ENCODE results near the gene CISH.
A peak's percentile ranks its signal among the peaks of the same experiment; 100 is the strongest.

The CISH gene

GRCh38 chr3:50568947-50569749 is 42.4 kb downstream of the CISH start, which contains the start of gene HEMK1:
Gene HEMK1, plus strand, starts transcription at chr3:50569522. Its CDS starts 1,583 bp downstream, at chr3:50571105.
- peak; percentile 94 for DNase-seq

GRCh38 chr3:50567386-50568167 is 44.0 kb downstream of the CISH start, which contains the start of gene C3orf18:
Gene C3orf18, minus strand, starts transcription at chr3:50567747. Its CDS starts 2,048 bp downstream, at chr3:50565699.
- DNase-seq = peak; percentile 96

GRCh38 chr3:50567011-50567385 is 44.6 kb downstream of the CISH start:
- DNase-seq = no peak

DNA sequence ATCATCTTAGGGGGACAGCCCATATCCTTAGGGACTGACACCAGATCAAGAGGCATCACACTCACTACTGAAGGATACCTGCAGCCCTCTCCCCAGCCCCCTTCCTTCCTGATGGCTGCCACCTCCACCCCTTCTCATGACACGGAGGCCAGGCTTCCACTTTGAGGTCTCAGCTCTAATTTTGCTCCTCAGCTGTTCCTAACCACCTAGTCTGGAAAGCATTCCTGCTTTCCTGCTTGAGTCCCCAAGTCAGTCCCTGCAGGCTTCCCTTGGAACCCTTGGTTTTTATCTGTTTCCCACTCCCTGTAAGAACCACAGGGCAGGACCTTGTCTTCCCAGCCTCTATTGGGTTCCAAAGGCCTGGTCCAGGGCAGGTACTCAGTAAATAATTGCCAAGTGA is 47.3 kb downstream of the CISH start:
- no peak for DNase-seq

DNA sequence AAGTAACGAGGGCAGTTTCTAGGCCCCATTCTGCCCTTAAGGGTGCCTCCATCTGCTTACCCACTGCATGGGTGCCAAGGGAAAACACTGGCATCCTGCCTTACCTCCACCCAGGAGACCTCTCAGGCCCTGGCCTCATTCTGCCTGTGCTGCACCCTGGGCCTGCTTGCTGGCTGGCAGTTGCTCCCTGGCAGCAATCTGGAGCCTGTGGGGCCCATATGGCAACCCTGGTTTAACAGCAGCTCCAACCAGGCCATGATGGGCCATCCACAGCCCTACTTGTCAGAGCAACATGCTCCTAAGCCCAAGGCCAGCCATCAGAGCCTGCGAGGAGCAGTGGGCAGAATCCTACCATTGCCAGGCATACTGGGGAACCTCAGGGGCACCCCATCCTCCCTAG is 47.7 kb downstream of the CISH start:
- no peak for DNase-seq

DNA sequence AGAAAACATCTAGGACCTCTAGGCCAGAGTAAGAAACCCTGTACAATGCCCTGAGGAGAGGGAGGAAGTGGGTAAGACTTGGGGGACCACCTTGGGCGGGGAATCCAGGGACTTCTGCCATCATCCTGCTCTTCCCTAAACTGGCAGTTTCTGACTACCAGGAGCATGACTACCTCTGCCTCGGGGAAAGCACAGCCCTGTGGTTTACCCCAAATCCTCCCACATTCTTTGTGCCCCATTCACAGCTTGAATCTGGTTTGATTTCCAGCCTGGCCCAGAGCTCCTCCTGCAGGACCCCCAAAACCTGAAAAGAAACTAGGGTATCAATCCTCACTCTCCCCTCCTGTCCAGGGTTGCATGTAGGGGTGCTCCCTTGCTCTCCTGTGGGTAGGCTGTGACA is 48.7 kb downstream of the CISH start:
- no peak for DNase-seq

- DNase-seq = no peak
Measured at GRCh38 chr3:50559702-50560101, 51.9 kb downstream of the CISH start.

- DNase-seq = no peak
Measured at GRCh38 chr3:50557915-50558314, 53.7 kb downstream of the CISH start.

- DNase-seq = no peak
Measured at GRCh38 chr3:50557106-50557505, 54.5 kb downstream of the CISH start.
